ENCODE results near the gene ULK1.

The ULK1 gene

DNA sequence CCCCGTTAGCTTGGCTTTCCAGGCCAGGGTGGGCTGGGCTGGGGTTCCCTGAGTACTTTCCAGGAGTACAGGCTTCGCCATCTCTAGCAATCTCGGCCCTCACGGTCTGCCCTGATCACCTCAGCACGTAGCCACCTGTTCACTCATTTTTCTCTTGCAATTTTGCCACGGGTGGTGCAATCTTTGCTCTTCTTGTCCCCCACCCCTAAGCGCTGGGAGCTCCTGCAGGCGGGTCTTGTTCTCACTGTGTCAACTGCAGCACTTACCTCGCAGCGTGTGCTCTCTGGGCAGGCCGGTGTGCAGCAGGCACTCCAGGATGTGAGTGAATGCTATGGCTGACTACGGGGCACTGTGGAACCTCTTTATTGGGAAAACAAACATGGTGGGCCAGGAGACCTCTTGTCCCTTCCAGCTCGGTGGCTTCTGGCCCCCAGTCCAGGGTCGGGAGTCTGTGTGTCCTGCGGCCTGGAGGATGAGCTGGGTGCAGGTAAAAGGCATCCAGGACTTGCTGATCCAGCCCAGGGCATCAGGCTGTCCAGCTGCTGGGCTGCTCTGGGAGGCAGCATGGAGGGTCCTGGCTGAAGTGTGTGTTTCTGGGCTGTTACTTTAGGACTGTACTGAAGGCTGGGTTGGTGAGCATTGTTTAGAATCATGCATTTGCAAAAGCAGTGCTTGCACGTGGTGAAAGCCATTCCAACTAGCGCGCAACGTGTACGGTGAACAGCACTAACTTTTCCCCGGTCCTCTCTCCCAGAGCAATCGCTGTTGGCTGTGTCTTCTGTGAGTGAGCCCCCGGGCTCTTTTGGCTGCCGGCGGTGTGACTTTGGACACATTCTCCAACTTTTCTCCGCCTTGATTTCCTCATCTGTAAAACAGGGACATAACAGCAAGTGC is 1.5 kb upstream of the ULK1 start:
- no peak for DNase-seq (ENCODE audit: low spot score)

DNA sequence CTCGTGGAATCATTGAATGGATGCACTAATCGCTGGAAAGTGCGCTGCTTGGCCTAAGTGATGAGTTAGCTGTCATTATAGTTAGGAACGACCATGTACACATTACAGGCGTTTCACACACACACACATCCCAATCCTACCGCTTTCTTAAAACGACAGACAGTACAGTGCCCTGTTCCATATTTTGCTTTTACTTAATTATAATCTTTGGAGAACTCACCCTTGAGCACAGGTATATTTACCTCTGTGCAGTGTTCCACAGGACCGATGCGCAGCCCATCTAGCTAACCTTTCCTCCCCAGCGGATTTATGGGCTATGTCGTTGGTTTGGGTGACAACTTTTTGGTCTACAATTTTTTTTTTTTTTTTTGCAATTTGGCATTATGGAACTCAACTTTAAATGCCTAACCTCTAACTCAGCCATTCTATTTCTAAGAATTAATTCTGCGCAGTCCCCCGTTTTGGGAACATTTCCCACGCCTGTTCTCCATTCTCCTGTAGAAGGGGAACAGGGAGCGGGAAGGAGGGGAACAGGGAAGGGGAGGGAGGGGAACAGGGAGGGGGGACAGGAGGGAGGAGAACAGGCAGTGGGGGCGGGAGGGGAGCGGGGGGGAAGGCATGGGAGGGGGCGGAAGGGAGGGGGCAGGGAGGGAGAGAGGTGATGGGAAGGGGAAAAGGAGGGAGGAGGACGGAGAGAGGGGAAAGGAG is 663 bp upstream of the ULK1 start:
- no peak for DNase-seq (ENCODE audit: low spot score)

DNA sequence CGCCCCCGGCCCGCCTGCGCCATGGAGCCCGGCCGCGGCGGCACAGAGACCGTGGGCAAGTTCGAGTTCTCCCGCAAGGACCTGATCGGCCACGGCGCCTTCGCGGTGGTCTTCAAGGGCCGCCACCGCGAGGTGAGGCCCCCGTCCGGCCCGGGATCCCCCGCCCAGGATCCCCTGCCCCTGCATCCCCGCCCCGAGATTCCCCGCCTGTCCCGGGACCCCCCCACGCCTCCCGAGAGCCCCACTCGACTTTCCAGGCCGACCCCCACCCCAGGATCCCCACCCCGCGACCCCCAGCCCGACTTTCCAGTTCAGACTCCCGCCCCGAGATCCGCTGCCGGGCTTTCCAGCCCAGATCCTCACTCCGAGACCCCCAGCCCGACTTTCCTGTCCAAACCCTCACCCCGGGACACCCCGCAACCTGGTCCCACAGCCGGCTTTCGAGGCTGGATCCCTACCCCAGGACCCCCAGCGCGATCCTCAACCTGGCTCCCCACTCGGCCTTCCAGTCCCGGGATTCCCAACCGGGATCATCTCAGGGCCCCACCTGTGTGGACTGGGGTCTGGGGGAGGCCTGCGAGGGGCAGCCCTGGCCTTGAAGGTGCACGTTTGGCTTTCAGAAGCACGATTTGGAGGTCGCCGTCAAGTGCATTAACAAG is 688 bp downstream of the ULK1 start:
- no peak for DNase-seq (ENCODE audit: low spot score)

GRCh38 chr12:131895640-131896079 is 1.2 kb downstream of the ULK1 start:
- DNase-seq (ENCODE audit: low spot score), result no peak

- DNase-seq (ENCODE audit: low spot score), result peak; percentile 78
These were observed 1.8 kb downstream of the ULK1 start for GRCh38 chr12:131896080-131896810.

DNA sequence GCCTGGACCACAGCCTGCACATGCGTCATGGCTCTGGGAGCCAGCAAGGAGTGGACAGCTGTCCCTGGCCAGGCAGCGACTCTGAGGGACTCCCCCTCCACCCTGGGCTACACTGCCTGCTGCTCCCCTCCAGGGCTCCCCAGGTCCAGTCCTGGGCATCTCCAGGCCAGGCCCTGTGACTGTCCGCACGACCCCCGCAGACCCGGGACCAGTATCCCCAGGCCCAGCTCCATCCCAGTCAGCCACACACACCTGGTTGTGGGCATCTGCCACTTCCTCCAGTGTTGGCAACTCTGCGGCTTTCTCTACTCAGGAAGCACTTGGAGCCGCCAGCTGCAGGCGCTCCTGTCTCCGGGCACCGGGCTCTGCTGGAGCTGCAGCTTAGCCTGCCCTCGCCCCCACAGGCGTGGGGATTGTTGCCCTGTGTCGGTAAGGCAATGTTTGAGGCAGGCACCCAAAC is 2.4 kb downstream of the ULK1 start:
- peak; percentile 80 for DNase-seq (ENCODE audit: low spot score)

DNA sequence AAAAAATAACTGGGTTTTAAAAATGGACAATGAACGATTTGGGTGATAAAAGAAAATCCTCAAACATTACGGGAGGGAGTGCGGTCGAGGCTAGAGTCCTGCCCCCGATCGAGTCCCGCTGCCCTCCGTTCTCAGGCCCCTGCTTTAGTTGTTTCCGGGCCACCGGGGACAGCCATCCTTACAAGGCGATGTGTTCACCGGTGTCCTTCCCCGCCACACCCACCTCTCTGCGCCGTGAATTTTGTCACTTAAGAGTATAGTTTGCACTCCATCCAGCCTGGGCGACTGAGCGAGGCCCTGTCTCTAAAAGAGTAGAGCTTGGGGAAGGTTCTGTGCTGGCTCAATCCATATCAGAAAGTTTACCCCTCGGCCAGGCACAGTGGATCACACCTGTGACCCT is 2.9 kb downstream of the ULK1 start:
- DNase-seq (ENCODE audit: low spot score), result no peak

DNA sequence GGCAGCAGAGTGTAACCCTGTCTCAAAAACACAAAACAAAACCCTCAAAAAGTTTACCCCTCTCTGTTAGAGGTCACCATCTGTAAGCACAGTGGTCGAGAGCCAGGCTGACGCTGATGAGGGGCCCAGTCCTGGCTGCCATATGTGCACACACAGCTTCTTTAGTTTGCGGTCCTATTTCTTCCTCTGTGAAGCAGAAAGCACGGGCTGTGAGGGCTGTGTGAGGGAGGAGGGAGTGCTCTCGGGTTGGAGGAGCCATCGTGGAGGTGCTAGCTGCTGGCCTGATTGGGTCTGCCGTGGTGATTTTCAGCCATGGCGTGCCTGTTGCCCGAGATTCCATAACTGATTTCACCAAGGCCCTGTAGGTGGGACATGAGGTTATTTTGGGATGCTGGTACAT is 3.5 kb downstream of the ULK1 start:
- no peak for DNase-seq (ENCODE audit: low spot score)

GRCh38 chr12:131900397-131900796 is 6.0 kb downstream of the ULK1 start:
- DNase-seq (ENCODE audit: low spot score), result no peak

- DNase-seq (ENCODE audit: low spot score), result no peak
These were observed 7.3 kb downstream of the ULK1 start for GRCh38 chr12:131901431-131902331.

DNA sequence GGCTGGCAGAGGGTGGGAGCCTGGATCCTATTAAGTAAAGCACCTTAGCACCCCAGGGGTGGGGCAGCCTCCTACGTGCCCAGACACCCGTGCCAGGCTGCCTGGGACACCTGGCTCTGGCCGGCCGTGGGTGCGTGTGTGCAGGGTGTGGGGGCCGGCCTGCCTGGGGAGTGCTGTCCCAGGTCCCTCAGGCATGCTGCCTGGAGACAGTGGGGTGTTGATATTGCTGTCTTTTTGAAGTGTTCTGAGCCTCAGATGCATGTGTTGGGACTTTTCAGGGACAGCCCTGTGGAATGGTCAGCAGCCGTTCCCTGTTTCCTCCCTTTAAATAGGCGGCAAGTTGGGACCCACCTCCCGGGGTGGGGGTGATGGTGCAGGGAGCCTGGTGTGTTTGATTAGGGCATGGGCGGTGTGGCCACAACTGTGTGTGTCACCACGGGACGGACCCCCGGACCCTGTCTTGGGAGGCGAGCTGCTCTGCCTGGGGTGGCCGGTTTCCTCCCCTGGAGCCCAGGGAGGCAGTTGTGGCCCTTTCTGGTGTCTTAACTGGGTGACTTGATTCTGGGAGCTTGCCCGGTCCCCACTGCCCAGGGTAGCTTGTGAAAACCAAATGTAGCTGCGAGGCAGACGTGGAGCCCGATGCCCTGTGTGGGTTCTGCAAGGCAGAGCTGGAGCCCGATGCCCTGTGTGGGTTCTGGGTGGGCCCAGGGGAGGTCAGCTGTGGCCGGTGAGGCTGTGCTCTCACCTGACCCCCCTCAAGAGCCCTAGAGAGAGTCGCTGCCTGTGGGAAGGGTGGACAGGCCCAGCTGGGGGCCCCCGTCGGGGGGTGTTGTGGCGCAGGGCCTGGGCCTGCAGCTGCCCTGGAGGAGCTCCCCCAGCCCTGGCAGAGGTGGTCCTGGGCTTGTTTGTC is 8.2 kb downstream of the ULK1 start:
- DNase-seq (ENCODE audit: low spot score), result no peak

DNA sequence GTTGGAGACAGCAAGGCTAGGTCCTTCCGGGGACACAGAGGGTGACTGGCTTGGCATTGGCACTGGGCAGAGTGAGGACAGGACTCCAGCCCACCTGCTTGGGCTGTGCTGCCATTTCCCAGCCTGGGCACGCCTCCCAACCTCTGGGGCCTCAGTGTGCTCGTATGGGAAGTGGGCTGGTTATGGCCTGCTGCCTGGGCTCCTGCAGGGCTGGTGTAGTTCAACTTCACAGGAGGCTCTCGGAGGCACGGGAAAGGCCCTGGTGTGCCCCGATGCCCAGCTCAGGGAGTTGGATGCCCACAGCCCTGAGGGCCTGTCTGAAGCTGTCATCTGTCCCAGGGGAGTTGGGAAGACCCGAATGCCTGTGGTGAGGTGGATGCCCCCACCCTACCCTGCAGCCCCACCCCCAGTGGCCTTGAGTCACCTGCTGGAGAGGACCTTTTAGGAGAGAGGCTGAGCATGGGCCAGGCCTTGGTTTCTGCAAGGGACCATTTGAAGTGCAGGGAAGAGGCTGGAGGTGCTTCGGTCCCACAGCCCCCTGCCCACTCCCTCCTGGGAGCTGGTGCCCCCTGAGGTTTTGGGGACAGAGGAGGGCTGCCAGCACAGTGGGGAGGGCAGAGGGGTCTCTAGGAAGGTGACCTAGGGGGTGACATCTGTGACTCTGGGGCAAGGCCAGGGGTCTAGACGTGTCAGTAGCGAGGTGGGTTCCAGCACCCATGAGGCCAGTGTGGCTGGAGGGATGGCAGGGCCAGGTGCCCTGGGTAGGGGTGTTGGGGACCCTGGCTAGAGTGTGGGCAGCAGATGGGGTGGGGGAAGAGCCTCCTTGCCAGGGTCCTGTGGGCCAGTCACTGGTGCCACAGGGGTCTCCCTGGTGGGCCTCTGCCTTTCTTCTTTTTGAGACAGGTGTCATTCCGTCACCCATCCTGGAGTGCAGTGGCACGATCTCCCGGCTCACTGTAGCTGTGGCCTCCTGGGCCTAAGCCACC is 9.1 kb downstream of the ULK1 start:
- DNase-seq (ENCODE audit: low spot score), result no peak

DNA sequence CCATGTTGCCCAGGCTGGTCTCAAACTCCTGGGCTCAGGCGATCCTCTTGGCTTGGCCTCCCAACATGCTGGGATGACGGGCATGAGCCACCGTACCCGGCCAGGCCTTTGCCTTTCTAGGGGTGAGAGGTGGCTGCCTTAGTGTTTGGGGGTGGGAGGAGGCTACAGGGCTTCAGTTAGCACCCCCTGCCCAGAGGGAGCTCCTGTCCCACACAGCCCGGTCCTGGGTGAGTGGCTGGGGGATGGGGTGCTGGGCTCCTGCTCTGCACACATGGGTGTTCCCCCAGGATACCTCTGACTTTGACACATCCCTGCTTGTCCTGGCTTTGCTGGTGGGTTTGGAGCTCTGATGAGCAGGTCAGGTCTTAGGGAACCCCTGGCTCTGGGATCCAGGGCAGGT is 9.9 kb downstream of the ULK1 start:
- no peak for DNase-seq (ENCODE audit: low spot score)

DNA sequence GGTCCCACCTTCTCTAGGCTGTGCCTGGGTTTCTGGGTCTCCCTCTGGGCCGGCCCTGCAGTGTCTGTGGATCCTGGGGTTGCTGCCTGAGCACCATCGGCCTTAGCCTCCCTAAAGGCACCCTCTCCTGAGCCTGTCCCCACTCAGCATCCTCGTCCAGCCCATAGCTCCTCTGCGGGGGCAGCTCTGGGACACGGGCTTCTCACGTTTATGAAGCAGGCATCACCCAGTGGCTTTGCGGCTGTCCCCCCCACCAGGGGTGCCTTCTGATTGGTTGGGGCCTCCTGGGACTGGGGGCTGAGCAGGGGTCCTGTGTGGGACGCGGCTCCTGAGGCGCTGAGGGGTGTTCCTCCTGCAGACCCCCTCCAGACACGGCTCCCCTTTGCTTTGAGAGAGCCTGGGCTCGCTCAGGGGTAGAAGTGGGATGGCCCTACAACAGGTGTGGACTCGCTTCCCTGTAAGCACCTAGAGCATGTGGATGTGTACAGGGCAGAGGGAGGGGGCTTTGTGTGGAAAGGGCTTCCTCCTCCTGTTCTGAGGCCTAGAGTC is 10.7 kb downstream of the ULK1 start:
- no peak for DNase-seq (ENCODE audit: low spot score)

DNA sequence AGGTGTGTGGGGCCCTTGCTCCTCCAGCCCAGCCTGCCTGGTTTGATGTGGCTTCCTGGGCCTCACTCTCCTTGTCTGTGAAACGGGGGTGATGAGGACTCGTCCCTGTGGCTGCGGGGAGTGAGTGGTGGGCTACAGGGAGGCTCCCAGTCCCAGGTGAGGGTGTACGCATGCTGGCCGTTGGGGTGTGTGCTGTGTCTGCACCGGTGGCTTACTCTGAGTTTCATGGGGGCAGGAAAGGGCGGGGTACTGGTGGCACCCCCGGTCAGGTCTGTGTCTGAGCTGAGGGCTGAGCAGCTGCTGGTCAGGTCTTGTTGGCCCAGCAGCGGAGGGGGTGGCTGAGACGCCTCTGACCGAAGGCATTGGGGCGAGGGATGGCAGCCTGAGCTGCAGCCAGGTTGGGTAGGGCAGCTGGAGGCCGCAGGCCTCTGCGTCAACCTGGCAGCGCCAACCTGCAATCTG is 11.2 kb downstream of the ULK1 start:
- no peak for DNase-seq (ENCODE audit: low spot score)

GRCh38 chr12:131907379-131908091 is 13.1 kb downstream of the ULK1 start:
- no peak for DNase-seq (ENCODE audit: low spot score)

Data from putamen (tissue), 1 donor.